Adrenal gland (tissue), 5 donors: ENCODE data around the gene CRYGB.

Experiments used
- POLR2A ChIP-seq, 2 donors: fragments of 450-650 bp; IDR thresholded peaks; one replicate each; pipeline ENCODE4 v1.6.1; 2017; ENCODE audit warnings: antibody characterized with exemption in 2 of 2, mild to moderate bottlenecking in 2 of 2, moderate library complexity in 1 of 2
- TF ChIP-seq, protein P1 (sequence below), 6 experiments: fragments of 450-650 bp in 4 of 6; fragments of 200-600 bp in 2 of 6; sonication (generic) in 1 of 6; IDR thresholded peaks; 1 replicate in 5 of 6; 2 replicates in 1 of 6; pipeline versions ENCODE4 v1.5.1 to v1.8.0; 2016 to 2021; ENCODE audit warnings: antibody characterized with exemption in 6 of 6, mild to moderate bottlenecking in 2 of 6, moderate library complexity in 1 of 6
- donor health status: DM: no; HTN: no; CAD: no.

DNA sequence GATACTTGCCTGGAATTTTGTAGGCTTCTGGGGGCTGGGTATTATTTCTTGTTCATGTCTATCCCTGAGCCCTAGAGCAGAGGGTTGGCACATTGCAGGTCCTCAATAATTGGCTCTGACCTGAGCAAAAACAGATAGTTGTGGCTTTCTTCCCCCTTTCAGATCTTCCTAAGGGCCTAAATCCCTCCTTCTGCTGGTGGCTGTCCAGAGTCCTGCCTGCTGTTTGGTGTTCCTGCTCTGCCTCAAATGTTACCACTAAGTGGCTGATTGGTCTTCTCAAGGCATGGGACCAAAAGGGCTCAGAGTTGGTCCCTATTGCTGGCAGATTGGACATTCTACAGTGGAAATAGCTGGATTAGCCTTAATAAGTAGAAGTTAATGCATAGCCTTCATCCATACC, 1.1 kb upstream of the CRYGB start:
- no peak for TF ChIP-seq POLR2A (IDR thresholded peaks at IDR 0.05)
- TF ChIP-seq, protein P1, sequence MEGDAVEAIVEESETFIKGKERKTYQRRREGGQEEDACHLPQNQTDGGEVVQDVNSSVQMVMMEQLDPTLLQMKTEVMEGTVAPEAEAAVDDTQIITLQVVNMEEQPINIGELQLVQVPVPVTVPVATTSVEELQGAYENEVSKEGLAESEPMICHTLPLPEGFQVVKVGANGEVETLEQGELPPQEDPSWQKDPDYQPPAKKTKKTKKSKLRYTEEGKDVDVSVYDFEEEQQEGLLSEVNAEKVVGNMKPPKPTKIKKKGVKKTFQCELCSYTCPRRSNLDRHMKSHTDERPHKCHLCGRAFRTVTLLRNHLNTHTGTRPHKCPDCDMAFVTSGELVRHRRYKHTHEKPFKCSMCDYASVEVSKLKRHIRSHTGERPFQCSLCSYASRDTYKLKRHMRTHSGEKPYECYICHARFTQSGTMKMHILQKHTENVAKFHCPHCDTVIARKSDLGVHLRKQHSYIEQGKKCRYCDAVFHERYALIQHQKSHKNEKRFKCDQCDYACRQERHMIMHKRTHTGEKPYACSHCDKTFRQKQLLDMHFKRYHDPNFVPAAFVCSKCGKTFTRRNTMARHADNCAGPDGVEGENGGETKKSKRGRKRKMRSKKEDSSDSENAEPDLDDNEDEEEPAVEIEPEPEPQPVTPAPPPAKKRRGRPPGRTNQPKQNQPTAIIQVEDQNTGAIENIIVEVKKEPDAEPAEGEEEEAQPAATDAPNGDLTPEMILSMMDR (IDR thresholded peaks at IDR 0.05) = no peak
